CD4-positive, alpha-beta T cell treated with Interleukin-21 for 1 hour (primary cell): ENCODE measurements around the gene AK8.
"Not testable (repeated sequence)": the region's sequence is repeated elsewhere in the genome, so short reads cannot be mapped to it uniquely, and the experiment has no call there.

Experiments used
- DNase-seq: peaks from one replicate; pipeline ENCODE4 v3.0.0-alpha.2; 2020

The AK8 gene

GRCh38 chr9:132740526-132741309 is 137.4 kb downstream of the AK8 start:
- no peak for DNase-seq

- no peak for DNase-seq
Observed at GRCh38 chr9:132739710-132740310, 138.3 kb downstream of the AK8 start.

GRCh38 chr9:132733260-132733815 is 144.7 kb downstream of the AK8 start:
- DNase-seq, result no peak

GRCh38 chr9:132732326-132733259 is 145.5 kb downstream of the AK8 start:
- no peak for DNase-seq

GRCh38 chr9:132731230-132731629 is 146.9 kb downstream of the AK8 start:
- no peak for DNase-seq

- no peak for DNase-seq
Observed at GRCh38 chr9:132730054-132731033, 147.7 kb downstream of the AK8 start.

- DNase-seq, result no peak
Observed at GRCh38 chr9:132729235-132729890, 148.7 kb downstream of the AK8 start.

GRCh38 chr9:132728497-132728896 is 149.6 kb downstream of the AK8 start:
- no peak for DNase-seq

GRCh38 chr9:132728071-132728470 is 150.0 kb downstream of the AK8 start:
- no peak for DNase-seq

GRCh38 chr9:132726576-132727130 is 151.4 kb downstream of the AK8 start:
- no peak for DNase-seq

- DNase-seq, result no peak
Observed at GRCh38 chr9:132725306-132725705, 152.8 kb downstream of the AK8 start.

GRCh38 chr9:132723809-132724208 is 154.3 kb downstream of the AK8 start:
- no peak for DNase-seq

- no peak for DNase-seq
Observed at GRCh38 chr9:132722564-132723065, 155.5 kb downstream of the AK8 start.

GRCh38 chr9:132721661-132722060 is 156.4 kb downstream of the AK8 start:
- DNase-seq, result no peak

GRCh38 chr9:132718381-132718928 is 159.6 kb downstream of the AK8 start:
- not testable (repeated sequence) for DNase-seq

- DNase-seq, result no peak
Observed at GRCh38 chr9:132717326-132717945, 160.6 kb downstream of the AK8 start.

GRCh38 chr9:132716007-132716406 is 162.1 kb downstream of the AK8 start:
- no peak for DNase-seq

GRCh38 chr9:132712753-132713152 is 165.3 kb downstream of the AK8 start:
- DNase-seq, result no peak

- DNase-seq, result no peak
Observed at GRCh38 chr9:132711846-132712245, 166.2 kb downstream of the AK8 start.

GRCh38 chr9:132711152-132711551 is 166.9 kb downstream of the AK8 start:
- DNase-seq, result not testable (repeated sequence)
